B cell (primary cell): ENCODE data around the gene VNN1.

Experiments used
- EZH2 ChIP-seq: IDR thresholded peaks from 2 replicates; pipeline ENCODE4 v1.6.1; 2012; ENCODE audit warnings: borderline replicate concordance, low read depth, mild to moderate bottlenecking, moderate library complexity, low read length; ENCODE audit not compliant: insufficient read depth, poor library complexity, severe bottlenecking
- TF ChIP-seq, protein P1 (sequence below): fragments of 200-600 bp; IDR thresholded peaks from one replicate; pipeline ENCODE4 v1.8.0; 2022; ENCODE audit warnings: antibody characterized with exemption, mild to moderate bottlenecking

GRCh38 chr6:132741281-132741680, 27.4 kb upstream of the VNN1 start:
- TF ChIP-seq, protein P1, sequence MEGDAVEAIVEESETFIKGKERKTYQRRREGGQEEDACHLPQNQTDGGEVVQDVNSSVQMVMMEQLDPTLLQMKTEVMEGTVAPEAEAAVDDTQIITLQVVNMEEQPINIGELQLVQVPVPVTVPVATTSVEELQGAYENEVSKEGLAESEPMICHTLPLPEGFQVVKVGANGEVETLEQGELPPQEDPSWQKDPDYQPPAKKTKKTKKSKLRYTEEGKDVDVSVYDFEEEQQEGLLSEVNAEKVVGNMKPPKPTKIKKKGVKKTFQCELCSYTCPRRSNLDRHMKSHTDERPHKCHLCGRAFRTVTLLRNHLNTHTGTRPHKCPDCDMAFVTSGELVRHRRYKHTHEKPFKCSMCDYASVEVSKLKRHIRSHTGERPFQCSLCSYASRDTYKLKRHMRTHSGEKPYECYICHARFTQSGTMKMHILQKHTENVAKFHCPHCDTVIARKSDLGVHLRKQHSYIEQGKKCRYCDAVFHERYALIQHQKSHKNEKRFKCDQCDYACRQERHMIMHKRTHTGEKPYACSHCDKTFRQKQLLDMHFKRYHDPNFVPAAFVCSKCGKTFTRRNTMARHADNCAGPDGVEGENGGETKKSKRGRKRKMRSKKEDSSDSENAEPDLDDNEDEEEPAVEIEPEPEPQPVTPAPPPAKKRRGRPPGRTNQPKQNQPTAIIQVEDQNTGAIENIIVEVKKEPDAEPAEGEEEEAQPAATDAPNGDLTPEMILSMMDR = no peak
- no peak for TF ChIP-seq EZH2
